ENCODE results near the gene EID3. TPM values are rescaled to one million over a fixed set of nuclear protein-coding genes. Genes with fewer than 3 reads are reported as not detected.

The EID3 gene
- total and polyA plus RNA-seq, 2 of the 8 experiments (the other 6 are each of a cell fraction or from before 2014, with no cell fraction given) = 1.2 to 2.8 TPM

DNA sequence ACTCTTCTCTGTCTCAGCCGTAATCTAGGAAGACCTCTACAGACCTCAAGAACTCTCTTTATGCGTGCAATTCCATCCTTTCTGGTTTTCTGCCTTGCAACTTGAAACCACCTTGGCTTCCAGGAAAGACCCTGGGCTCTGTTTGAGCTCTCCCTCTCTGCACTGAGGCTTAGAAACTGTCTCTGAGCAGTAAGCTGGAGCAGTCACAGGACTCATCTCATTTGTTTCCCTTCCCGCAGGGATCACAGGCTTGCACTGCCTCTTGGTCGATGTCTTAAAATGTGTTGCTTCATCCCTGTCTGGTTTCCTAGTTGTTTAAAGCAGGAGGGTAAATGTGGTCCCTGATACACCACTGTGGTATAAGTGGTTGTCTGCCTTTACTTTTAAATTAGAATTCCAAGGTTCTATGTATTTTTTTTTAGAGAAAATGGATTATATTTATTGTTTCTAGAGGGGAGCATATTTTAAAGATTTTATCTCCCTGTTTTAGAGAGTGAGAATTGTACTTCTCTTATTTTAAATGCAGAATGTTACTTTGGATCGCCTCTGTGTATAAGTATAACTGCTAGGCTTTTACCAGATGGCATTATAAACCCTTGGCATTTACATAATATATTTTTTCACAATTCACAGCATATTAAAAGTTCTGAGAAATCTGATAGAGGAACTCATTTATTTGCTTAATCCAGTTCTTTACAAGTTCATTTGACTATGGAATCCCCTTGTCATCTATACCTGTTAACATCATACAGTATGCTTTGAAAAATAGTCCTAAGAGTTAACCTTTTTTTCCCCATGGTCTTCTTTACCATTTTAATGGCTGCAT lies 26.4 kb downstream of the EID3 start:
- no peak for FAIRE-seq

More for the DNA sequence above, 26.4 kb downstream of the EID3 start:
- no peaks in the 10 kb centered on the region for H3K23me2 ChIP-seq (ENCODE audit: low read depth, low read length)
- no peak overlapping the region for H2BK5ac ChIP-seq (ENCODE audit: low read depth, low read length)
- peaks cover 12 to 80% (median 37%) of the 10 kb centered on the region in 4 experiments for H3K36me3 ChIP-seq (ENCODE audit: control insufficient read depth in 2 of 4, insufficient read depth in 4 of 4, low read length in 3 of 4)
- H2BK120ac ChIP-seq (replicated peaks; ENCODE audit: low read depth, low read length) = no peak overlapping the region
- no peaks in the 10 kb centered on the region for H3K4me1 ChIP-seq (replicated peaks in 1 of 4; ENCODE audit: control insufficient read depth in 3 of 4, insufficient read depth in 4 of 4, low read length in 3 of 4)
- H4K5ac ChIP-seq (ENCODE audit: insufficient read length, low read depth, low read length) = no peak overlapping the region
- no peaks in the 10 kb centered on the region for H3K79me2 ChIP-seq (ENCODE audit: control insufficient read depth in 1 of 2, insufficient read depth in 2 of 2, low read length in 2 of 2)
- no peak overlapping the region for H2BK12ac ChIP-seq (ENCODE audit: low read depth, low read length)
- H3K9me3 ChIP-seq (ENCODE audit: insufficient read depth in 2 of 2, low read depth in 1 of 2, low read length in 1 of 2) = no peaks in the 10 kb centered on the region
- H2BK20ac ChIP-seq (ENCODE audit: low read length) = no peak overlapping the region
- H3K4me2 ChIP-seq (ENCODE audit: insufficient read depth in 1 of 2, low read depth in 2 of 2, low read length in 2 of 2) = no peak overlapping the region
- H2AK5ac ChIP-seq (ENCODE audit: low read depth, low read length) = no peak overlapping the region
- H3K23ac ChIP-seq (ENCODE audit: insufficient read length) = no peak overlapping the region
- POLR2A ChIA-PET (ENCODE audit: partially characterized antibody) = interaction anchor here (0.6 to 1.0 kb wide), 3 partner anchors 8 to 517 kb away, joined by 3 to 5 read pairs (median 4); no protein-coding TSS in a partner anchor
- no peak for DNase-seq (ENCODE audit: low read depth in 1 of 2, low spot score in 2 of 2)
- no peaks in the 10 kb centered on the region for H3K27me3 ChIP-seq (replicated peaks in 1 of 4; ENCODE audit: control insufficient read depth in 3 of 4, extremely low read depth in 1 of 4, insufficient read depth in 3 of 4, low read length in 3 of 4)
- no peak overlapping the region for H4K91ac ChIP-seq (replicated peaks; ENCODE audit: insufficient read length, low read length)
- no peaks in the 10 kb centered on the region for H3K79me1 ChIP-seq (ENCODE audit: low read depth, low read length)
- CTCF ChIA-PET (ENCODE audit: partially characterized antibody) = interaction anchor here (1.1 to 2.4 kb wide), 2 partner anchors 11 to 14 kb away, joined by 3 to 6 read pairs; no protein-coding TSS in a partner anchor
- H3K18ac ChIP-seq (ENCODE audit: extremely low read depth, low read length) = no peak overlapping the region
- no peak overlapping the region for H3K14ac ChIP-seq (ENCODE audit: insufficient read length)
- TF ChIP-seq SAP30 (IDR thresholded peaks at IDR 0.05; ENCODE audit: insufficient read depth, insufficient replicate concordance, low read length) (no peak), SIRT6 (IDR thresholded peaks at IDR 0.05; ENCODE audit: low read length) (no peak), EGR1 (IDR thresholded peaks at IDR 0.05; ENCODE audit: borderline replicate concordance, low read depth, low read length) (no peak), CBX8 (IDR thresholded peaks at IDR 0.05; ENCODE audit: borderline replicate concordance, low read depth, low read length) (no peak), CTBP2 (IDR thresholded peaks at IDR 0.05; ENCODE audit: borderline replicate concordance, insufficient read depth, insufficient read length, low read length) (no peak)
- H4K8ac ChIP-seq (ENCODE audit: extremely low read depth, insufficient read depth, low read length) = no peak overlapping the region
- H2AFZ ChIP-seq (ENCODE audit: low read length) = no peak overlapping the region
- no peaks in the 10 kb centered on the region for H4K20me1 ChIP-seq (replicated peaks in 1 of 2; ENCODE audit: control insufficient read depth in 1 of 2, insufficient read depth in 2 of 2, low read length in 2 of 2)
- H3K9ac ChIP-seq (replicated peaks in 1 of 4; ENCODE audit: extremely low read depth in 1 of 4, low read depth in 3 of 4, low read length in 3 of 4) = no peak overlapping the region
- no peak overlapping the region for H3K4me3 ChIP-seq (ENCODE audit: extremely low read depth in 1 of 4, insufficient read depth in 2 of 4, low read depth in 3 of 4, low read length in 4 of 4)
- H3K56ac ChIP-seq (replicated peaks; ENCODE audit: insufficient read length, low read depth, low read length) = no peak overlapping the region
- no peak overlapping the region for H3K27ac ChIP-seq (ENCODE audit: low read depth, low read length)
- no peak overlapping the region for H3K4ac ChIP-seq (replicated peaks; ENCODE audit: insufficient read length, low read depth, low read length)
- no peak overlapping the region for H2BK15ac ChIP-seq (ENCODE audit: low read length)
- 92% methylated on average over 5 of the region's 5 CpGs; no CpG with 5 or more reads in 1 of the 2 experiments for WGBS, 2 experiments (ENCODE audit: extremely low coverage in 1 of 2, insufficient coverage in 1 of 2, insufficient read length in 1 of 2, insufficient replicate concordance in 2 of 2, low coverage in 1 of 2, low lambda C conversion rate in 2 of 2, missing lambda C conversion rate in 1 of 2)
